RPMI7951 (cell line): ENCODE results near the gene FOXJ3. TPM values are rescaled to one million over a fixed set of nuclear protein-coding genes. Genes with fewer than 3 reads are reported as not detected.

ENCODE experiments used
- DNase-seq: peaks from one replicate; pipeline ENCODE4 v3.0.0-alpha.2; 2012; ENCODE audit warnings: low read depth
- total RNA-seq: library from RNA; depleted of rRNA; stranded (reverse); fragments of >200 nt; shearing (Covaris generic); gene quantifications from 2 replicates; pipeline ENCODE4 v1.2.3, GENCODE V29; 2014; rRNA removed

FOXJ3 gene
- total RNA-seq: 25.9 and 29.0 TPM in 2 replicates

GRCh38 chr1:42335050-42335808 lies at the start of gene FOXJ3:
FOXJ3 (minus strand) TSS chr1:42335235; CDS start chr1:42311093, 24,142 bp downstream.
- peak; percentile 97 for DNase-seq

- no peak for DNase-seq
Observed at GRCh38 chr1:42381280-42381673, 46.2 kb upstream of the FOXJ3 start.

GRCh38 chr1:42380586-42381279 lies 45.7 kb upstream of the FOXJ3 start, which contains the start of gene RIMKLA:
RIMKLA (plus strand) TSS chr1:42380792; CDS start chr1:42380935, 143 bp downstream.
- peak; percentile 39 for DNase-seq

- peak; percentile 35 for DNase-seq
Observed at GRCh38 chr1:42379794-42380585, 45.0 kb upstream of the FOXJ3 start.

GRCh38 chr1:42372796-42373195 lies 37.8 kb upstream of the FOXJ3 start:
- DNase-seq: no peak

GRCh38 chr1:42370876-42371549 lies 36.0 kb upstream of the FOXJ3 start:
- DNase-seq: no peak

GRCh38 chr1:42369471-42369870 lies 34.4 kb upstream of the FOXJ3 start:
- no peak for DNase-seq

- DNase-seq: no peak
Observed at GRCh38 chr1:42368096-42368795, 33.2 kb upstream of the FOXJ3 start.

- DNase-seq: no peak
Observed at GRCh38 chr1:42365118-42365517, 30.1 kb upstream of the FOXJ3 start.

- DNase-seq: no peak
Observed at GRCh38 chr1:42364542-42364941, 29.5 kb upstream of the FOXJ3 start.

GRCh38 chr1:42364089-42364488 lies 29.1 kb upstream of the FOXJ3 start:
- DNase-seq: no peak

- no peak for DNase-seq
Observed at GRCh38 chr1:42359466-42359865, 24.4 kb upstream of the FOXJ3 start.

- DNase-seq: no peak
Observed at GRCh38 chr1:42358791-42359190, 23.8 kb upstream of the FOXJ3 start.

GRCh38 chr1:42350086-42350485 lies 15.1 kb upstream of the FOXJ3 start:
- no peak for DNase-seq

GRCh38 chr1:42348498-42348897 lies 13.5 kb upstream of the FOXJ3 start:
- no peak for DNase-seq

- DNase-seq: no peak
Observed at GRCh38 chr1:42343049-42343448, 8.0 kb upstream of the FOXJ3 start.

GRCh38 chr1:42340901-42341300 lies 5.9 kb upstream of the FOXJ3 start:
- DNase-seq: no peak

- DNase-seq: peak; percentile 25
Observed at GRCh38 chr1:42340093-42340492, 5.1 kb upstream of the FOXJ3 start.

- no peak for DNase-seq
Observed at GRCh38 chr1:42336978-42337377, 1.9 kb upstream of the FOXJ3 start.

GRCh38 chr1:42335809-42336518 lies 929 bp upstream of the FOXJ3 start:
- peak; percentile 36 for DNase-seq
